Muscle layer of colon (tissue), 2 donors: ENCODE measurements around the gene DCAF8L1.
"Not testable (repeated sequence)": the region's sequence is repeated elsewhere in the genome, so short reads cannot be mapped to it uniquely, and the experiment has no call there.

Experiments
- H3K27ac ChIP-seq: one replicate; pipeline ENCODE4 v1.7.0; 2013; ENCODE audit warnings: low read depth, mild to moderate bottlenecking, low read length, moderate library complexity
- H3K27me3 ChIP-seq, 2 donors: one replicate each; pipeline ENCODE4 v1.7.0; 2013; ENCODE audit warnings: low read length in 2 of 2, mild to moderate bottlenecking in 2 of 2; ENCODE audit not compliant: insufficient read depth in 2 of 2, control insufficient read depth in 1 of 2
- H3K36me3 ChIP-seq: one replicate; pipeline ENCODE4 v1.7.0; 2013; ENCODE audit warnings: mild to moderate bottlenecking, low read length; ENCODE audit not compliant: insufficient read depth
- H3K4me1 ChIP-seq: one replicate; pipeline ENCODE4 v1.7.0; 2013; ENCODE audit warnings: mild to moderate bottlenecking, low read length; ENCODE audit not compliant: insufficient read depth
- H3K4me3 ChIP-seq, 2 donors: one replicate each; pipeline ENCODE4 v1.7.0; 2013; ENCODE audit warnings: low read length in 2 of 2, low read depth in 1 of 2, mild to moderate bottlenecking in 1 of 2, moderate library complexity in 1 of 2
- H3K9ac ChIP-seq: one replicate; pipeline ENCODE4 v1.7.0; 2013; ENCODE audit warnings: low read length
- H3K9me3 ChIP-seq: one replicate; pipeline ENCODE4 v1.7.0; 2013; ENCODE audit warnings: mild to moderate bottlenecking, low read length
- donor health status: abdominal sarcoma.
- donor health status: Adenocarcinoma of cecum.

DCAF8L1 gene

DNA sequence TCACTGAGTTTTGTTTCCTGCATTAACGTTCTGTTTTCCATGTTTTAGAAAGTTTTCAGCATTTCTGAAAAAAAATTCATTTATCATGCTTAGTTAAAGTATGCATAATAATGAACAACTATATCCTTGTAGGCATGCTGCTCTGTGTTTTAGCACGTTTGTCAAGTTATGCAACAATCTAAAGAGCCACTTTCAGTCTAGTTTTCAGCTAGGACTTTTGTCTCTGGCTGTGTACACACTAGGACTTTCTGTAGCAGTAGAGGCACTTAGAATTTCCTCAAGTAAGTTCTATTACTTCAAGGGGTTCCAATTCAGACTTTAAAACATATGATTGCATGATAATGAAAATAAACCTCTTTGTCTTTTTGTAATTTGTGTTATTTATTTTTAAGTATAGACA is 12.4 kb downstream of the DCAF8L1 start:
- H3K27ac ChIP-seq, result no peak overlapping the region
- H3K27me3 ChIP-seq, result no peaks in the 10 kb centered on the region
- no peaks in the 10 kb centered on the region for H3K4me1 ChIP-seq
- no peaks in the 10 kb centered on the region for H3K36me3 ChIP-seq
- no peak overlapping the region for H3K4me3 ChIP-seq
- H3K9ac ChIP-seq, result no peak overlapping the region
- no peaks in the 10 kb centered on the region for H3K9me3 ChIP-seq

DNA sequence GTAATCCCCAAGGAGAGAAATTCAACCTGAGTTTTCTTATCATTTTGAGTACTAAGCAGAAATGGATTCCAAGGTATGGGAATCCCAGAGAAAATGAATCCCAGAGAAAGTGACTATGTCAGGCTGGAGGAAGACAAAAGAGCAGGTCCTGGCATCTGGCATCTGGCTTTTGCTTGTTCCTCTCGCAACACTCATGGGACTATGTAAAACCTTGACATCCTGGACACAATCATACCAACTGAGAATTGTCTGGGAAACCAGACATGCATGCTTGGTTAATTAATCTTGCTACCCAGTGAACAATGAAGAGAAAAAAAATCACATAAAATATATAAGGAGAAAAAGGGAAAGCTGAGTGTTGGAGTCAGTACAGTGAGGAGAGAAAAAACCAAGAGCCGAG is 12.9 kb downstream of the DCAF8L1 start:
- Histone ChIP-seq H3K4me1 (no peaks in the 10 kb centered on the region), H3K9ac (no peak overlapping the region), H3K27ac (no peak overlapping the region), H3K9me3 (no peaks in the 10 kb centered on the region), H3K27me3 (no peaks in the 10 kb centered on the region), H3K36me3 (no peaks in the 10 kb centered on the region), H3K4me3 (no peak overlapping the region)

DNA sequence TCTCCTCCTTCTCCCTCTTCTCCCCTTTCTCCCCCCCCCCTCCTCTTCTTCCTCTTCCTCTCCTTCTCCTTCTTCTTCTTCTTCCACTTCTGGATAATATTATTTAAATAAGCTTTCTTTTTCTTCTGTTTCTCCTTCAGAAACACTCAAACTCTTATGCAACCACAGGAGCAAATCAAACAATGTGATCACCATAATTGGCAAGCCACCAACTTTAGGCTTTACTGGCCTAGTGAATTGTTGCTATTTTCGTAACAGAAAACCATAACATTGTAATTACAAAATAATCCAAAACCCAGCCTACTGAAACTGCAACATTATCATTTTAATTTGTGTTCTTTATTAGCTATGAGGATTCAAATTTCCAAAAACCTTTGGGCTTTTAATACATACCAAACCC is 14.3 kb downstream of the DCAF8L1 start:
- Histone ChIP-seq H3K9ac (no peak overlapping the region), H3K4me3 (no peak overlapping the region)

DNA sequence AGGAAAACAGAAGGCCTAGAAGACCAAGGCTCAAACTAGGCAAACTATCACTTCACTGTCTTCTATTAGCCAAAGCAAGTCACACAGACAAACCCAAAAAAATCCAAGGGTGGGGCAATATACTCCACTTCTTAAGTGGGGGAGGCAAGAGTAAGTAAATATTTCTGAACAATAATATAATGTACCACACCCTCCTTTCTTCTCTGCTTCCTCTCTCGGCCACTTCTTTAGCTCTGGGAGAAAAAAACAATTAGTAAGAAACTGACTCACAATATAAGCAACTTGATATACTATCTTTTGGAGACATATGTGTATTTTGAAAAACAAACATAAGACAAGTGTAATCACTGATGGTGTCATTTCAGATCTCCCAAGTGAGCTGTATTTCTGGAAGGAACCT is 14.8 kb downstream of the DCAF8L1 start:
- Histone ChIP-seq H3K36me3 (no peaks in the 10 kb centered on the region), H3K27ac (no peak overlapping the region), H3K27me3 (no peaks in the 10 kb centered on the region), H3K4me1 (no peaks in the 10 kb centered on the region), H3K4me3 (no peak overlapping the region), H3K9me3 (no peaks in the 10 kb centered on the region), H3K9ac (no peak overlapping the region)

More for the DNA sequence above, 14.3 kb downstream of the DCAF8L1 start:
- H3K36me3 ChIP-seq, result no peaks in the 10 kb centered on the region
- H3K9me3 ChIP-seq, result no peaks in the 10 kb centered on the region
- H3K27ac ChIP-seq, result no peak overlapping the region
- no peaks in the 10 kb centered on the region for H3K27me3 ChIP-seq
- H3K4me1 ChIP-seq, result no peaks in the 10 kb centered on the region

DNA sequence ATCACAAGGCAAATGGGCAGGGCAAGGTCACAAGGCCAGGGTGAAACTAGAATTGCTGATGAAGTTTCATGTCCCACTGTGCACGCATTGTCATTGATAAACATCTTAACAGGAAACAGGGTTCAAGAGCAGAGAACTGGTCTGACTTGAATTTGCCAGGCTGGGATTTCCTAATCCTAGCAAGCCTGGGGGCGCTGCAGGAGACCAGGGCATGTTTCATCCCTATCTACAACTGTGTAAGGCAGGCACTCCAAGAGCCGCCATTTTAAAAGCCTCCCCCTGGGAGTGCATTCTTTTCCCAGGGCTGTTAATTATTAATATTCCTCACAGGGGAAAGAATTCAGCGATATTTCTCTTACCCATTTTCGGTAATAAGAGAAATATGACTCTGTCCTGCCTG is 15.9 kb downstream of the DCAF8L1 start:
- H3K4me1 ChIP-seq, H3K4me3 ChIP-seq, H3K9me3 ChIP-seq, H3K27me3 ChIP-seq, H3K9ac ChIP-seq, H3K36me3 ChIP-seq, H3K27ac ChIP-seq: not testable (repeated sequence)

DNA sequence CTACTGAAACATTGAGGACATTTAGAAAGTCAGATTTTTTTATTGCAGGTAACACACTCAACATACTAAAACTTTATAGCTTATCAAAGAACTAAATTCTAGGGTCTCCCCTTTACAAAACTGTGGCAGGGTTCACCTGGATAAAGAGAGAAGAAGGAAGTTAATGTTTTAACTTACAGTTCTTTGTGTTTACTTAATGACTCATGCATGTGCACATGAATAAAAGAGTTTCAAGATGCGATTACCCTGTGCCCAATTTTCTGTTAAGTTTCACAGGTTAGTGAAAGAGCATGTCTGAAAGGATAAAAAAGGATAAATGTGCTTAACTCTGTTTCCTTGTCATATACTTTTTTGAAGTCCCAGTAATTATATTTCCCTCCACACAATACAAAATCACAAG is 16.8 kb downstream of the DCAF8L1 start:
- Histone ChIP-seq H3K9me3 (no peaks in the 10 kb centered on the region), H3K4me1 (no peaks in the 10 kb centered on the region), H3K4me3 (no peak overlapping the region), H3K36me3 (no peaks in the 10 kb centered on the region), H3K9ac (no peak overlapping the region), H3K27ac (no peak overlapping the region), H3K27me3 (no peaks in the 10 kb centered on the region)

DNA sequence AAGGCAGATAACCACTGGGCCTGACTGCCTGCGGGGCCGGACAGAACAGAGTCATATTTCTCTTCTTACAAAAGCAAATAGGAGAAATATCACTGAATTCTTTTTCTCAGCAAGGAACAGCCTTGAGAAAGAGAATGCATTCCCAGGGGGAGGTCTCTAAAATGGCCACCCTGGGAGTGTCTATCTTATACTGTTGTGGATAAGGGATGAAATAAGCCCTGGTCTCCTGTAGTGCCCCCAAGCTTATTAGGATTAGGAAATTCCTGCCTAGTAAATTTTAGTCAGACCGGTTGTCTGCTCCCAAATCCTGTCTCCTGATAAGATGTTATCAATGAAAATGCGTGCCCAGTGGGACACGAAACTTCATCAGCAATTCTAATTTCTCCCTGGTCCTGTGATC is 20.8 kb downstream of the DCAF8L1 start:
- not testable (repeated sequence) for H3K4me1 ChIP-seq, H3K27ac ChIP-seq, H3K4me3 ChIP-seq, H3K9me3 ChIP-seq, H3K27me3 ChIP-seq, H3K9ac ChIP-seq, H3K36me3 ChIP-seq

DNA sequence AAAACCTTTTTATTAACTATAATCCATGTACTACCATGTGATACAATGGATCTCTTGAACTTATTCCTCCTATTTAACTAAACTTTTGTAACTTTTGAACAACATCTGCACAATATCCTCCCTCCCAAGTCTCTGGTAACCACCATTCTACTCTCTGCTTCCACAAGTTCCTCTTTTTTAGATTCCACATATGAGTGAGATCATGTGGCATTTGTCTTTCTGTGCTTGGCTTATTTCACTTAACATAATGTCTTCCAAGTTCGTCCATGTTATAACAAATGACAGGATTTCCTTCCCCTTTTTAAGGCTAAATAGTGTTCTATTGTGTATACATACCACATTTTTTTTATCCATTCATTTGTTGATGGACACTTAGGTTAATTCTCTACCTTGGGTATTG is 28.1 kb downstream of the DCAF8L1 start:
- Histone ChIP-seq H3K4me1 (no peaks in the 10 kb centered on the region), H3K27me3 (no peaks in the 10 kb centered on the region), H3K27ac (no peak overlapping the region), H3K9ac (no peak overlapping the region), H3K36me3 (no peaks in the 10 kb centered on the region), H3K4me3 (no peak overlapping the region), H3K9me3 (no peaks in the 10 kb centered on the region)

DNA sequence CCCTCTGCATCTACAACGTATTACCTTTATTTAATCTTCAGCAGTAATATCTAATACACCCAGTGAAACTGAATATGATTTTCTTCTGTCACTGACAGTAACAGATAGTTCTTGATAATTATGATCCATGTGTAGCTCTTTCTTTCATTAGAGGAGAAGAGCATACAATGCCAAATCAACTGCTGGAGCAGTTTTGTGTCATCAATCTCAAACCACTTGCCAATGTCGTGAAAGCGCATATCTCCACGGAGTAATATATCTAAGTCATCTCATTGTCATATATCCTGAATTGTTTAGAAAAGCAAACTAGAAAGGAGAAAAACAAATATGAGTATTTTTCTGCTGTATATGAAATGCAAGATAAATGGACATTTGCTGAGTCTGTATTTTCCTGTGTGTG is 47.9 kb downstream of the DCAF8L1 start:
- no peaks in the 10 kb centered on the region for H3K9me3 ChIP-seq
- no peak overlapping the region for H3K27ac ChIP-seq
- H3K9ac ChIP-seq, result no peak overlapping the region
- H3K36me3 ChIP-seq, result no peaks in the 10 kb centered on the region
- no peak overlapping the region for H3K4me3 ChIP-seq
- H3K4me1 ChIP-seq, result no peaks in the 10 kb centered on the region
- no peaks in the 10 kb centered on the region for H3K27me3 ChIP-seq
